Skeletal muscle cell (primary cell): ENCODE measurements around the gene SLC25A24.
"Not testable (repeated sequence)": the region's sequence is repeated elsewhere in the genome, so short reads cannot be mapped to it uniquely, and the experiment has no call there.

Source experiments
- DNase-seq: peaks from one replicate; pipeline ENCODE4 v3.0.0-alpha.2; 2010; ENCODE audit warnings: low read depth
- H3K4me3 ChIP-seq: 2 replicates; pipeline ENCODE4 v1.5.1; 2011; ENCODE audit warnings: low read depth, mild to moderate bottlenecking, control low read depth, low read length, moderate library complexity

SLC25A24 gene

GRCh38 chr1:108201687-108202086 is 1.5 kb upstream of the SLC25A24 start:
- no peak for DNase-seq

GRCh38 chr1:108200687-108201051 is 526 bp upstream of the SLC25A24 start:
- DNase-seq: peak; percentile 41
- H3K4me3 ChIP-seq: peak overlapping the region; percentile 94

More at GRCh38 chr1:108201687-108202086, 1.5 kb upstream of the SLC25A24 start:
- H3K4me3 ChIP-seq: no peak overlapping the region

- no peak for DNase-seq
Observed at GRCh38 chr1:108199201-108199691, 897 bp downstream of the SLC25A24 start.

GRCh38 chr1:108194051-108194450 is 6.1 kb downstream of the SLC25A24 start:
- no peak for DNase-seq
- no peak overlapping the region for H3K4me3 ChIP-seq

More at GRCh38 chr1:108199201-108199691, 897 bp downstream of the SLC25A24 start:
- peak overlapping the region; percentile 94 for H3K4me3 ChIP-seq

- no peak for DNase-seq
- no peak overlapping the region for H3K4me3 ChIP-seq
Observed at GRCh38 chr1:108193333-108193732, 6.8 kb downstream of the SLC25A24 start.

GRCh38 chr1:108192581-108192980 is 7.6 kb downstream of the SLC25A24 start:
- no peak for DNase-seq

GRCh38 chr1:108190686-108191416 is 9.3 kb downstream of the SLC25A24 start:
- H3K4me3 ChIP-seq: no peak overlapping the region
- DNase-seq: no peak

More at GRCh38 chr1:108192581-108192980, 7.6 kb downstream of the SLC25A24 start:
- H3K4me3 ChIP-seq: no peak overlapping the region

GRCh38 chr1:108190001-108190634 is 10.0 kb downstream of the SLC25A24 start:
- DNase-seq: no peak

GRCh38 chr1:108188801-108189200 is 11.3 kb downstream of the SLC25A24 start:
- no peak overlapping the region for H3K4me3 ChIP-seq
- no peak for DNase-seq

More at GRCh38 chr1:108190001-108190634, 10.0 kb downstream of the SLC25A24 start:
- H3K4me3 ChIP-seq: no peak overlapping the region

- no peak overlapping the region for H3K4me3 ChIP-seq
- no peak for DNase-seq
Observed at GRCh38 chr1:108182959-108183700, 17.0 kb downstream of the SLC25A24 start.

- DNase-seq: no peak
Observed at GRCh38 chr1:108179018-108179417, 21.1 kb downstream of the SLC25A24 start.

GRCh38 chr1:108162409-108162808 is 37.7 kb downstream of the SLC25A24 start:
- H3K4me3 ChIP-seq, DNase-seq: not testable (repeated sequence)

More at GRCh38 chr1:108179018-108179417, 21.1 kb downstream of the SLC25A24 start:
- H3K4me3 ChIP-seq: no peak overlapping the region

- DNase-seq, H3K4me3 ChIP-seq: not testable (repeated sequence)
Observed at GRCh38 chr1:108159951-108160350, 40.2 kb downstream of the SLC25A24 start.

- H3K4me3 ChIP-seq: no peak overlapping the region
Observed at GRCh38 chr1:108158893-108159453, 41.2 kb downstream of the SLC25A24 start.

GRCh38 chr1:108154314-108154713 is 45.8 kb downstream of the SLC25A24 start:
- DNase-seq: no peak
- no peak overlapping the region for H3K4me3 ChIP-seq

More at GRCh38 chr1:108158893-108159453, 41.2 kb downstream of the SLC25A24 start:
- no peak for DNase-seq

GRCh38 chr1:108152782-108153222 is 47.3 kb downstream of the SLC25A24 start:
- DNase-seq: no peak
- no peak overlapping the region for H3K4me3 ChIP-seq

GRCh38 chr1:108151548-108151947 is 48.6 kb downstream of the SLC25A24 start:
- H3K4me3 ChIP-seq: no peak overlapping the region
- DNase-seq: no peak

- DNase-seq: no peak
- no peak overlapping the region for H3K4me3 ChIP-seq
Observed at GRCh38 chr1:108149796-108150467, 50.2 kb downstream of the SLC25A24 start.

- not testable (repeated sequence) for DNase-seq, H3K4me3 ChIP-seq
Observed at GRCh38 chr1:108144569-108144968, 55.6 kb downstream of the SLC25A24 start.
